HepG2 (cell line): Measurements from ENCODE around the gene PSME3IP1. TPM values are rescaled to one million over a fixed set of nuclear protein-coding genes. Genes with fewer than 3 reads are reported as not detected.

Source experiments
- ARID5B ChIP-seq: IDR thresholded peaks from 2 replicates; pipeline ENCODE4 v1.4.0; 2020; ENCODE audit warnings: mild to moderate bottlenecking, missing genetic modification reagents
- GMEB2 ChIP-seq: IDR thresholded peaks from 2 replicates; pipeline ENCODE4 v1.6.1; 2016; ENCODE audit warnings: missing biosample characterization, missing genetic modification reagents, low read depth
- HOXA3 ChIP-seq: sonication (generic); formaldehyde crosslinking; IDR thresholded peaks from 2 replicates; pipeline ENCODE4 v1.5.0; 2020; ENCODE audit warnings: missing genetic modification reagents
- JUN ChIP-seq: sonication (generic); formaldehyde crosslinking; IDR thresholded peaks from 2 replicates; pipeline ENCODE4 v1.4.0; 2020; ENCODE audit warnings: mild to moderate bottlenecking, missing genetic modification reagents
- KAT7 ChIP-seq: IDR thresholded peaks from 2 replicates; pipeline ENCODE4 v1.6.1; 2018; ENCODE audit warnings: borderline replicate concordance, missing compliant biosample characterization
- MTA1 ChIP-seq: sonication (generic); formaldehyde crosslinking; IDR thresholded peaks from 2 replicates; pipeline ENCODE4 v1.4.0; 2020; ENCODE audit warnings: missing genetic modification reagents, mild to moderate bottlenecking, borderline replicate concordance
- MYNN ChIP-seq: sonication (generic); formaldehyde crosslinking; IDR thresholded peaks from 2 replicates; pipeline ENCODE4 v1.4.0; 2020; ENCODE audit warnings: mild to moderate bottlenecking, low read depth, missing genetic modification reagents
- NONO ChIP-seq, 2 experiments: fragments of 450-650 bp in 1 of 2; sonication (generic) in 1 of 2; formaldehyde crosslinking in 1 of 2; IDR thresholded peaks in 1 of 2; conservative IDR thresholded peaks in 1 of 2; 2 replicates each; pipeline versions ENCODE4 v1.6.1 to v1.8.0; 2017 to 2022; ENCODE audit warnings: mild to moderate bottlenecking in 1 of 2, missing genetic modification reagents in 1 of 2, moderate library complexity in 1 of 2
- RBM22 ChIP-seq: fragments of 200-400 bp; formaldehyde crosslinking; optimal IDR thresholded peaks from 2 replicates; pipeline ENCODE3; 2017; ENCODE audit warnings: mild to moderate bottlenecking, low read length, moderate library complexity
- RELA ChIP-seq: sonication (generic); formaldehyde crosslinking; IDR thresholded peaks from 2 replicates; pipeline ENCODE4 v1.4.0; 2020; ENCODE audit warnings: missing genetic modification reagents
- REPIN1 ChIP-seq: sonication (generic); formaldehyde crosslinking; IDR thresholded peaks from 2 replicates; pipeline ENCODE4 v1.8.0; 2022; ENCODE audit warnings: missing genetic modification reagents, low read depth, mild to moderate bottlenecking, borderline replicate concordance
- RFXAP ChIP-seq: sonication (generic); formaldehyde crosslinking; IDR thresholded peaks from 2 replicates; pipeline ENCODE4 v1.4.0; 2020; ENCODE audit warnings: missing genetic modification reagents, borderline replicate concordance
- SMYD3 ChIP-seq: sonication (generic); formaldehyde crosslinking; IDR thresholded peaks from 2 replicates; pipeline ENCODE4 v1.8.1; 2023; ENCODE audit warnings: mild to moderate bottlenecking, missing genetic modification reagents
- TRAFD1 ChIP-seq: sonication (generic); formaldehyde crosslinking; IDR thresholded peaks from 2 replicates; pipeline ENCODE4 v1.5.1; 2020; ENCODE audit warnings: missing genetic modification reagents, mild to moderate bottlenecking, borderline replicate concordance
- ZBTB4 ChIP-seq: sonication (generic); formaldehyde crosslinking; IDR thresholded peaks from 2 replicates; pipeline ENCODE4 v1.4.0; 2020; ENCODE audit warnings: missing genetic modification reagents, mild to moderate bottlenecking, borderline replicate concordance
- ZFP82 ChIP-seq: sonication (generic); formaldehyde crosslinking; IDR thresholded peaks from 2 replicates; pipeline ENCODE4 v1.5.1; 2020; ENCODE audit warnings: mild to moderate bottlenecking, missing genetic modification reagents, borderline replicate concordance
- ZNF337 ChIP-seq: sonication (generic); formaldehyde crosslinking; IDR thresholded peaks from 2 replicates; pipeline ENCODE4 v1.5.1; 2020; ENCODE audit warnings: missing genetic modification reagents, low read depth, mild to moderate bottlenecking, borderline replicate concordance
- ZNF343 ChIP-seq: sonication (generic); formaldehyde crosslinking; IDR thresholded peaks from 2 replicates; pipeline ENCODE4 v1.4.0; 2020; ENCODE audit warnings: mild to moderate bottlenecking, missing genetic modification reagents
- ZSCAN21 ChIP-seq: sonication (generic); formaldehyde crosslinking; IDR thresholded peaks from 2 replicates; pipeline ENCODE4 v1.8.0; 2022; ENCODE audit warnings: mild to moderate bottlenecking, missing genetic modification reagents, moderate library complexity, borderline replicate concordance
- polyA plus RNA-seq, 8 experiments: library from polyadenylated mRNA; depleted of rRNA in 3 of 8; stranded (reverse) in 7 of 8; unstranded in 1 of 8; fragments of >200 nt; fragmentation: Illumina TruSeq in 4 of 8; extraction: Trizol in 4 of 8; gene quantifications; 2 replicates each; pipeline versions ENCODE4 v1.2.1 to v1.2.3, GENCODE V29; 2011 to 2016; ENCODE audit warnings: low read depth in 4 of 8, missing spikeins in 1 of 8, mixed read lengths in 1 of 8; ENCODE audit not compliant: insufficient read depth in 1 of 8
- total RNA-seq, 5 experiments: library from RNA; depleted of rRNA; stranded (reverse); fragments of >200 nt; fragmentation: Illumina TruSeq; extraction: Trizol; gene quantifications; 2 replicates each; pipeline ENCODE4 v1.2.3, GENCODE V29; 2016; ENCODE audit warnings: low read depth in 1 of 5

Gene PSME3IP1
- total and polyA plus RNA-seq, 2 of the 13 experiments (the other 11 are each of a cell fraction or from before 2014, with no cell fraction given) = 90.8 to 99.8 TPM

- TF ChIP-seq TRAFD1 (CRISPR knock-in tag) = no peak
- no peak for TF ChIP-seq SMYD3 (CRISPR knock-in tag)
- peak; percentile 46; the same call in 1 of the 2 replicates for TF ChIP-seq ZSCAN21
- TF ChIP-seq KAT7 = peak; percentile 76; the same call in 1 of the 2 replicates
- TF ChIP-seq RBM22 = no peak
- TF ChIP-seq ARID5B (CRISPR knock-in tag) = no peak
- no peak; the same call in 1 of the 2 replicates for TF ChIP-seq MTA1
- TF ChIP-seq NONO (IDR thresholded peaks at IDR 0.05) = no peak
- TF ChIP-seq NONO (CRISPR knock-in tag; conservative IDR thresholded peaks at IDR 0.05) = no peak
- no peak for TF ChIP-seq RFXAP (CRISPR knock-in tag)
- no peak for TF ChIP-seq ZBTB4
- TF ChIP-seq GMEB2 (CRISPR knock-in tag) = no peak
- TF ChIP-seq REPIN1 (CRISPR knock-in tag) = no peak
- TF ChIP-seq MYNN (CRISPR knock-in tag) = no peak
- 0 out of 2 replicates have a peak, but pooled peaks have one; percentile 28 for TF ChIP-seq ZNF337 (CRISPR knock-in tag)
- TF ChIP-seq ZFP82 (CRISPR knock-in tag) = no peak
- no peak for TF ChIP-seq RELA (CRISPR knock-in tag)
- no peak for TF ChIP-seq JUN (CRISPR knock-in tag)
- no peak for TF ChIP-seq HOXA3 (CRISPR knock-in tag)
- TF ChIP-seq ZNF343 (CRISPR knock-in tag) = 0 out of 2 replicates have a peak, but pooled peaks have one; percentile 69
Measured at GRCh38 chr16:57185446-57185944, 344 bp downstream of the PSME3IP1 start (continued).
